HCT116 (cell line): ENCODE data around the gene HOXD1. TPM values are rescaled to one million over a fixed set of nuclear protein-coding genes. Genes with fewer than 3 reads are reported as not detected.

Experiments used
- ATAC-seq: fragments of 200-7000 bp; cut with Tn5 transposase; 2 replicates; pipeline ENCODE4 v1.9.1; 2020; ENCODE audit warnings: mild to moderate bottlenecking, moderate library complexity
- BruUV-seq: library from RNA; stranded (reverse); fragments of 400-500 nt; replicated peaks from 2 replicates; lab custom pipeline; 2021; lab: Mats Ljungman, UMichigan
- CTCF ChIA-PET: fragments of 300-600 bp; sonication (Branson Sonifier 250); formaldehyde crosslinking; loops from one replicate; lab custom pipeline; 2021; ENCODE audit warnings: antibody characterized with exemption; lab: Charles Lee
- POLR2A ChIA-PET: fragments of 300-600, 350-600 bp; sonication (Branson Sonifier 250); formaldehyde crosslinking; loops from one replicate; lab custom pipeline; 2021; ENCODE audit warnings: antibody characterized with exemption; lab: Charles Lee
- RAD21 ChIA-PET, 2 experiments: fragments of 300-600 bp; sonication (Branson Sonifier 250); formaldehyde crosslinking; loops; one replicate each; lab custom pipeline; 2023; ENCODE audit warnings: low total read pairs in 2 of 2; ENCODE audit not compliant: uncharacterized antibody in 2 of 2, unreplicated experiment in 2 of 2, low non-redundant PET in 1 of 2; lab: Charles Lee
- DNase-seq: peaks from one replicate; pipeline ENCODE4 v3.0.0-alpha.2; 2010; ENCODE audit warnings: low read depth, low spot score
- H2AFZ ChIP-seq: fragments of 200-600 bp; shearing (Covaris generic), sonication (generic); 2 replicates; pipeline ENCODE4 v1.6.1; 2017; ENCODE audit warnings: low read depth, mixed run types, mixed read lengths, antibody characterized with exemption, low read length; ENCODE audit not compliant: poor library complexity, severe bottlenecking
- H3K27ac ChIP-seq: 2 replicates; pipeline ENCODE4 v1.5.1; 2012; ENCODE audit warnings: low read depth, low read length
- H3K27me3 ChIP-seq: fragments of 200-600 bp; sonication (generic); 2 replicates; pipeline ENCODE4 v1.6.1; 2016; ENCODE audit warnings: mixed run types, low read length, mixed read lengths; ENCODE audit not compliant: insufficient read depth
- H3K36me3 ChIP-seq, 2 experiments: fragments of 200-500 bp in 1 of 2; fragments of 200-600 bp in 1 of 2; sonication (Bioruptor generic) in 1 of 2; sonication (generic) in 1 of 2; 2 replicates each; pipeline versions ENCODE4 v1.5.1 to v1.6.1; 2014 to 2016; ENCODE audit warnings: low read length in 2 of 2, inconsistent platforms in 1 of 2, mixed read lengths in 1 of 2, mixed run types in 1 of 2; ENCODE audit not compliant: insufficient read depth in 2 of 2, control insufficient read depth in 1 of 2
- H3K4me1 ChIP-seq, 2 experiments: fragments of 200-600 bp in 1 of 2; sonication (generic) in 1 of 2; 2 replicates each; pipeline versions ENCODE4 v1.5.1 to v1.6.1; 2012 to 2017; ENCODE audit warnings: low read length in 2 of 2, inconsistent platforms in 1 of 2, mild to moderate bottlenecking in 1 of 2, mixed read lengths in 1 of 2, mixed run types in 1 of 2, moderate library complexity in 1 of 2; ENCODE audit not compliant: insufficient read depth in 2 of 2, control insufficient read depth in 1 of 2
- H3K4me2 ChIP-seq: fragments of 200-600 bp; sonication (generic); 2 replicates; pipeline ENCODE4 v1.6.1; 2017; ENCODE audit warnings: mixed run types, low read length, mixed read lengths
- H3K4me3 ChIP-seq, 2 experiments: fragments of 200-600 bp in 1 of 2; sonication (generic) in 1 of 2; replicated peaks in 1 of 2; 2 replicates each; pipeline ENCODE4 v1.5.1; 2011 to 2016; ENCODE audit warnings: low read length in 2 of 2, control low read depth in 1 of 2, low read depth in 1 of 2, mild to moderate bottlenecking in 1 of 2, mixed read lengths in 1 of 2, mixed run types in 1 of 2
- H3K79me2 ChIP-seq: fragments of 200-600 bp; sonication (generic); 2 replicates; pipeline ENCODE4 v1.6.1; 2017; ENCODE audit warnings: mild to moderate bottlenecking, mixed run types, low read length, moderate library complexity, mixed read lengths; ENCODE audit not compliant: insufficient read depth
- H3K9ac ChIP-seq: fragments of 200-600 bp; sonication (generic); 2 replicates; pipeline ENCODE4 v1.6.1; 2016; ENCODE audit warnings: low read length, mixed read lengths
- H3K9me2 ChIP-seq: fragments of 200-600 bp; sonication (generic), shearing (Covaris generic); 2 replicates; pipeline ENCODE4 v1.6.1; 2017; ENCODE audit warnings: mixed run types, mild to moderate bottlenecking, moderate library complexity; ENCODE audit not compliant: insufficient read depth
- H3K9me3 ChIP-seq, 2 experiments: fragments of 200-500 bp in 1 of 2; fragments of 200-600 bp in 1 of 2; sonication (Bioruptor generic) in 1 of 2; sonication (generic) in 1 of 2; 2 replicates each; pipeline ENCODE4 v1.6.1; 2014 to 2017; ENCODE audit warnings: low read length in 2 of 2, mixed read lengths in 2 of 2, inconsistent platforms in 1 of 2, low read depth in 1 of 2, mild to moderate bottlenecking in 1 of 2, mixed run types in 1 of 2, moderate library complexity in 1 of 2; ENCODE audit not compliant: control insufficient read depth in 1 of 2, insufficient read depth in 1 of 2
- H4K20me1 ChIP-seq: fragments of 200-600 bp; sonication (generic), shearing (Covaris generic); 2 replicates; pipeline ENCODE4 v1.6.1; 2017; ENCODE audit warnings: mixed run types, mild to moderate bottlenecking, moderate library complexity; ENCODE audit not compliant: insufficient read depth
- ATF3 ChIP-seq: IDR thresholded peaks from 2 replicates; pipeline ENCODE4 v1.6.1; 2012
- CBX3 ChIP-seq: IDR thresholded peaks from 2 replicates; pipeline ENCODE4 v1.6.1; 2012; ENCODE audit warnings: low read depth
- CEBPB ChIP-seq: IDR thresholded peaks from 2 replicates; pipeline ENCODE4 v1.6.1; 2012; ENCODE audit warnings: low read depth
- CTCF ChIP-seq, 3 experiments: fragments of 200-600 bp in 1 of 3; sonication (generic) in 1 of 3; IDR thresholded peaks in 2 of 3; conservative IDR thresholded peaks in 1 of 3; 2 replicates each; pipeline ENCODE4 v1.5.1; 2012 to 2017; ENCODE audit warnings: low read depth in 2 of 3, low read length in 2 of 3, antibody characterized with exemption in 1 of 3, borderline replicate concordance in 1 of 3, control low read depth in 1 of 3, mild to moderate bottlenecking in 1 of 3, mixed read lengths in 1 of 3, mixed run types in 1 of 3, moderate library complexity in 1 of 3; ENCODE audit not compliant: insufficient read depth in 1 of 3
- EGR1 ChIP-seq: IDR thresholded peaks from 2 replicates; pipeline ENCODE4 v1.6.1; 2012; ENCODE audit warnings: low read depth
- ELF1 ChIP-seq: IDR thresholded peaks from 2 replicates; pipeline ENCODE4 v1.6.1; 2012; ENCODE audit warnings: low read depth, borderline replicate concordance
- EZH2phosphoT487 ChIP-seq: fragments of 200-600 bp; IDR thresholded peaks from 2 replicates; pipeline ENCODE4 v1.6.1; 2018; ENCODE audit warnings: antibody characterized with exemption, borderline replicate concordance
- FOSL1 ChIP-seq: IDR thresholded peaks from 2 replicates; pipeline ENCODE4 v1.6.1; 2012; ENCODE audit warnings: low read depth
- MAX ChIP-seq: IDR thresholded peaks from 2 replicates; pipeline ENCODE4 v1.6.1; 2012
- POLR2AphosphoS5 ChIP-seq: IDR thresholded peaks from 2 replicates; pipeline ENCODE4 v1.6.1; 2011; ENCODE audit warnings: mild to moderate bottlenecking, low read depth, low read length, moderate library complexity
- REST ChIP-seq: IDR thresholded peaks from 2 replicates; pipeline ENCODE4 v1.6.1; 2012; ENCODE audit warnings: low read depth
- SIN3A ChIP-seq: IDR thresholded peaks from 2 replicates; pipeline ENCODE4 v1.6.1; 2012; ENCODE audit warnings: low read depth
- SP1 ChIP-seq: IDR thresholded peaks from 2 replicates; pipeline ENCODE4 v1.6.1; 2012; ENCODE audit warnings: low read depth
- SRF ChIP-seq: IDR thresholded peaks from 2 replicates; pipeline ENCODE4 v1.6.1; 2012; ENCODE audit warnings: low read depth
- TCF7L2 ChIP-seq: IDR thresholded peaks from 2 replicates; pipeline ENCODE4 v1.7.0; 2011; ENCODE audit warnings: borderline replicate concordance, inconsistent platforms; ENCODE audit not compliant: insufficient read depth, insufficient read length; ENCODE audit errors: extremely low read depth
- YY1 ChIP-seq: IDR thresholded peaks from 2 replicates; pipeline ENCODE4 v1.6.1; 2011; ENCODE audit warnings: low read length, low read depth, moderate library complexity, mild to moderate bottlenecking; ENCODE audit not compliant: insufficient replicate concordance; ENCODE audit errors: extremely low read depth
- ZFX ChIP-seq: fragments of 450-650 bp; IDR thresholded peaks from 2 replicates; pipeline ENCODE4 v1.6.1; 2017
- ZNF274 ChIP-seq: fragments of 200-500 bp; sonication (Bioruptor generic); IDR thresholded peaks from 2 replicates; pipeline ENCODE4 v1.6.1; 2014; ENCODE audit warnings: mild to moderate bottlenecking, low read depth, low read length, inconsistent platforms
- intact Hi-C: fragments of 100-400 bp; cut with micrococcal nuclease; formaldehyde crosslinking; loops from 2 replicates; pipeline ENCODE4 v1.10.0; 2022
- total RNA-seq: library from RNA; stranded (reverse); gene quantifications from one replicate; pipeline ENCODE4 v1.2.1, GENCODE V29; 2021; ENCODE audit not compliant: unreplicated experiment

HOXD1 gene
- total RNA-seq, 1 experiment from 2014 or later = not detected

- Histone ChIP-seq H3K79me2 (no peaks in the 10 kb centered on the region), H3K4me2 (no peak overlapping the region), H3K4me3 (no peak overlapping the region), H3K27ac (no peak overlapping the region), H2AFZ (no peak overlapping the region), H4K20me1 (no peaks in the 10 kb centered on the region), H3K9me2 (no peaks in the 10 kb centered on the region), H3K9ac (no peak overlapping the region), H3K27me3 (no peaks in the 10 kb centered on the region), H3K36me3 (no peaks in the 10 kb centered on the region), H3K9me3 (no peaks in the 10 kb centered on the region), H3K4me1 (no peaks in the 10 kb centered on the region)
- intact Hi-C loops = no loop called here
- RAD21 ChIA-PET = no interaction called here
- ATAC-seq = no peak
- POLR2A ChIA-PET = no interaction called here
- no TSS peak for BruUV-seq
- CTCF ChIA-PET = no interaction called here
- no peak for DNase-seq
- TF ChIP-seq SP1 (no peak), CTCF (IDR thresholded peaks at IDR 0.05 in 2 of 3, conservative IDR thresholded peaks at IDR 0.05 in 1 of 3; ENCODE audit: borderline replicate concordance in 1 of 3, insufficient read depth in 1 of 3, low read depth in 2 of 3, low read length in 2 of 3) (no peak), YY1 (no peak), EZH2phosphoT487 (no peak), SRF (no peak), CBX3 (no peak), ELF1 (no peak), EGR1 (no peak), ZFX (no peak), MAX (no peak), ATF3 (no peak), POLR2AphosphoS5 (no peak), FOSL1 (no peak), REST (no peak), ZNF274 (no peak), TCF7L2 (no peak), SIN3A (no peak), CEBPB (no peak)
These were observed 18.8 kb upstream of the HOXD1 start for GRCh38 chr2:176169711-176170110.
